ENCODE results near the gene PNO1. TPM values are rescaled to one million over a fixed set of nuclear protein-coding genes. Genes with fewer than 3 reads are reported as not detected.

The PNO1 gene
- total and polyA plus RNA-seq, 2 experiments from 2014 or later, result 34.6 to 43.7 TPM

DNA sequence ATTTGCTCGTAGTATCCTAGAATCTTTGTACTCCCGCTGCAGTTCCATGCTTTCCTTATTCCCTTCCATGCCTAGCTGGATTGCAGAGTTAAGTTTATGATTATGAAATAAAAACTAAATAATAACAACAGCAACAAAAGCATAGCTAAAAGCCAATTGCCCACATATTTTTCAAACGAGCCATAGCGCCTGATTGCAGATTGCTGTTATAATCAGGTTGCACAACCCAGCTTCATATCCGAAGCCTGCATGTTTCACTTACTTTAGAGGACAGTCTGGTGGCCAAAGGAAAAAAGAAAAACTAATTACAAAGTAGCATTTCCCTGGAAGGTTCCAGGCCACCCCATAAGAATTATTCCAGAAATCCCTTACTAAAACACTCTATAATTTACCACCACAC lies 31.9 kb upstream of the PNO1 start:
- no peaks in the 10 kb centered on the region for H3K79me2 ChIP-seq (replicated peaks; ENCODE audit: insufficient read depth)
- H3K27ac ChIP-seq (ENCODE audit: low read depth), result no peak overlapping the region
- no peaks in the 10 kb centered on the region for H4K20me1 ChIP-seq (replicated peaks; ENCODE audit: insufficient read depth)
- Mint-ChIP-seq H3K27ac (no peak overlapping the region), H3K9me3 (no peaks in the 10 kb centered on the region), H3K36me3 (ENCODE audit: low read depth) (peaks cover 3% of the 10 kb centered on the region; the same call in 1 of the 3 replicates), H3K4me3 (no peak overlapping the region), H3K27me3 (ENCODE audit: insufficient read depth, low read depth, poor library complexity) (no peaks in the 10 kb centered on the region), H3K4me1 (0 out of 3 replicates have a peak, but pooled peaks cover 3% of the 10 kb centered on the region)
- no peak for ATAC-seq
- TF ChIP-seq, protein P1, sequence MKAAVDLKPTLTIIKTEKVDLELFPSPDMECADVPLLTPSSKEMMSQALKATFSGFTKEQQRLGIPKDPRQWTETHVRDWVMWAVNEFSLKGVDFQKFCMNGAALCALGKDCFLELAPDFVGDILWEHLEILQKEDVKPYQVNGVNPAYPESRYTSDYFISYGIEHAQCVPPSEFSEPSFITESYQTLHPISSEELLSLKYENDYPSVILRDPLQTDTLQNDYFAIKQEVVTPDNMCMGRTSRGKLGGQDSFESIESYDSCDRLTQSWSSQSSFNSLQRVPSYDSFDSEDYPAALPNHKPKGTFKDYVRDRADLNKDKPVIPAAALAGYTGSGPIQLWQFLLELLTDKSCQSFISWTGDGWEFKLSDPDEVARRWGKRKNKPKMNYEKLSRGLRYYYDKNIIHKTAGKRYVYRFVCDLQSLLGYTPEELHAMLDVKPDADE (IDR thresholded peaks at IDR 0.05), result no peak
- TF ChIP-seq, protein P2, sequence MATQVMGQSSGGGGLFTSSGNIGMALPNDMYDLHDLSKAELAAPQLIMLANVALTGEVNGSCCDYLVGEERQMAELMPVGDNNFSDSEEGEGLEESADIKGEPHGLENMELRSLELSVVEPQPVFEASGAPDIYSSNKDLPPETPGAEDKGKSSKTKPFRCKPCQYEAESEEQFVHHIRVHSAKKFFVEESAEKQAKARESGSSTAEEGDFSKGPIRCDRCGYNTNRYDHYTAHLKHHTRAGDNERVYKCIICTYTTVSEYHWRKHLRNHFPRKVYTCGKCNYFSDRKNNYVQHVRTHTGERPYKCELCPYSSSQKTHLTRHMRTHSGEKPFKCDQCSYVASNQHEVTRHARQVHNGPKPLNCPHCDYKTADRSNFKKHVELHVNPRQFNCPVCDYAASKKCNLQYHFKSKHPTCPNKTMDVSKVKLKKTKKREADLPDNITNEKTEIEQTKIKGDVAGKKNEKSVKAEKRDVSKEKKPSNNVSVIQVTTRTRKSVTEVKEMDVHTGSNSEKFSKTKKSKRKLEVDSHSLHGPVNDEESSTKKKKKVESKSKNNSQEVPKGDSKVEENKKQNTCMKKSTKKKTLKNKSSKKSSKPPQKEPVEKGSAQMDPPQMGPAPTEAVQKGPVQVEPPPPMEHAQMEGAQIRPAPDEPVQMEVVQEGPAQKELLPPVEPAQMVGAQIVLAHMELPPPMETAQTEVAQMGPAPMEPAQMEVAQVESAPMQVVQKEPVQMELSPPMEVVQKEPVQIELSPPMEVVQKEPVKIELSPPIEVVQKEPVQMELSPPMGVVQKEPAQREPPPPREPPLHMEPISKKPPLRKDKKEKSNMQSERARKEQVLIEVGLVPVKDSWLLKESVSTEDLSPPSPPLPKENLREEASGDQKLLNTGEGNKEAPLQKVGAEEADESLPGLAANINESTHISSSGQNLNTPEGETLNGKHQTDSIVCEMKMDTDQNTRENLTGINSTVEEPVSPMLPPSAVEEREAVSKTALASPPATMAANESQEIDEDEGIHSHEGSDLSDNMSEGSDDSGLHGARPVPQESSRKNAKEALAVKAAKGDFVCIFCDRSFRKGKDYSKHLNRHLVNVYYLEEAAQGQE (IDR thresholded peaks at IDR 0.05; ENCODE audit: unreplicated experiment), result no peak
- TF ChIP-seq CREB1 (CRISPR knock-in tag; IDR thresholded peaks at IDR 0.05; ENCODE audit: low read depth) (no peak), JUNB (IDR thresholded peaks at IDR 0.05; ENCODE audit: unreplicated experiment) (no peak), CTCF (conservative IDR thresholded peaks at IDR 0.05; ENCODE audit: low read depth in 2 of 2) (no peak), NANOG (IDR thresholded peaks at IDR 0.05; ENCODE audit: borderline replicate concordance) (no peak), ZNF114 (CRISPR knock-in tag; IDR thresholded peaks at IDR 0.05) (no peak), ZNF462 (CRISPR knock-in tag; IDR thresholded peaks at IDR 0.05) (no peak), POLR2AphosphoS5 (IDR thresholded peaks at IDR 0.05; ENCODE audit: low read depth) (no peak), EZH2phosphoT487 (IDR thresholded peaks at IDR 0.05; ENCODE audit: unreplicated experiment) (no peak), STAT1 (IDR thresholded peaks at IDR 0.05; ENCODE audit: unreplicated experiment) (no peak), ZNF331 (CRISPR knock-in tag; IDR thresholded peaks at IDR 0.05; ENCODE audit: low read depth) (no peak), EZH2 (IDR thresholded peaks at IDR 0.05; ENCODE audit: low read depth, unreplicated experiment) (no peak)
- H3F3A ChIP-seq (replicated peaks; ENCODE audit: low read depth), result no peaks in the 10 kb centered on the region
- no peak for DNase-seq (ENCODE audit: low spot score)
- H3K4me1 ChIP-seq (ENCODE audit: insufficient read depth), result no peaks in the 10 kb centered on the region
- 0 out of 2 replicates have a peak, but pooled peaks cover 5% of the 10 kb centered on the region for H3K9me2 ChIP-seq (ENCODE audit: insufficient read depth)
- H2AFZ ChIP-seq, result no peak overlapping the region
- H3K36me3 ChIP-seq (ENCODE audit: insufficient read depth), result no peaks in the 10 kb centered on the region
- no peak overlapping the region for H3K4me2 ChIP-seq
- no peaks in the 10 kb centered on the region for H3K27me3 ChIP-seq (ENCODE audit: insufficient read depth)
- no peak overlapping the region for H3K4me3 ChIP-seq
